HFFc6 (cell line): ENCODE results near the gene SRCIN1. TPM values are rescaled to one million over a fixed set of nuclear protein-coding genes. Genes with fewer than 3 reads are reported as not detected.

Source experiments
- DNase-seq: peaks from one replicate; pipeline ENCODE4 v3.0.0-alpha.2; 2018
- H3K27ac Mint-ChIP-seq: 2 replicates; pipeline ENCODE4 v1.8.0; 2020; ENCODE audit warnings: mild to moderate bottlenecking, mixed read lengths
- H3K27me3 Mint-ChIP-seq: 2 replicates; pipeline ENCODE4 v1.8.0; 2021; ENCODE audit warnings: mild to moderate bottlenecking, moderate library complexity, mixed read lengths; ENCODE audit not compliant: insufficient read depth
- H3K36me3 Mint-ChIP-seq: 2 replicates; pipeline ENCODE4 v1.8.0; 2021; ENCODE audit warnings: low read depth, mixed read lengths
- H3K4me1 Mint-ChIP-seq: 2 replicates; pipeline ENCODE4 v1.8.0; 2020; ENCODE audit warnings: low read depth, mixed read lengths
- H3K4me3 Mint-ChIP-seq: 2 replicates; pipeline ENCODE4 v1.8.0; 2020; ENCODE audit warnings: mild to moderate bottlenecking, moderate library complexity, mixed read lengths
- H3K9me3 Mint-ChIP-seq: 2 replicates; pipeline ENCODE4 v1.8.0; 2020; ENCODE audit warnings: mild to moderate bottlenecking, mixed read lengths
- total RNA-seq, 6 experiments: library from RNA; stranded (reverse); fragmentation: NEBNext Ultra II Directional; extraction: Animal tissue kit (Norgen Biotek cat#: 25700); gene quantifications; 2 replicates in 1 of 6; 3 replicates in 5 of 6; pipeline ENCODE4 v1.2.3, GENCODE V29; 2021
- TF ChIP-seq, protein P1 (sequence below): fragments of 200-600 bp; sonication (generic); IDR thresholded peaks from 2 replicates; pipeline ENCODE4 v1.5.0; 2021; ENCODE audit warnings: antibody characterized with exemption, mild to moderate bottlenecking

The SRCIN1 gene
- total RNA-seq, 6 experiments from 2014 or later = not detected

DNA sequence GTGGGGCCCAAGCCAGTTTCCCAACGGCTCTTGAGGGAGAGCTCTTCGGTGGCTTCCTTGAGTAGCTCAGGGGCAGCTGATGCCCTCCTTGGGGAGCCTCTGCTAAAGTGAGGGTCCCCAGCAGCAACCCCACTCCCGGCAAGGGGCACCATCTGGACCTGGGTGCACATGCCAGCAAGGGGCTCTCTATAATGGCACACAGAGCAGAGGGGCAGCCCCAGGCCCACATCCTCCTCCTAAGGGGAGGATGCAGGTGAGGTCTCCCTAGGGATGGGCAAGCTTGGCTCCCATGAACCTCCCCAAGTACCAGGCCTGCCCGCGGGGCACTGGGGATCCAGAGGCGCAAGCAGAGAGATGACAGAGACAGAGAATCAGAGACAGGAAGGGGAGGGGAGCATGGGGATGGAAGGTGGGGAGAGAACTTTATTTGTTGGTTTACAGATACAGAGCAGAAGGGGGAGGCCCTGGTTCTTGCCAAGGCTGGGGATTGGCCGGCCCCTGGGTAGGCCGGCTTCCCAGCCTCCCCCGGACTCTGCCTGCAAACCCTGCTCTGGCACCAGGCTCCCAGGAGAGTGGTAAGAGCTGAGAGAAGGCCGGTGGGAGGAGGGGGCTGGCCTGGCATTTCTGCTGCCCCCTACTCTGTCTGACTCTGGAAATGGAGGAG is 61.4 kb downstream of the SRCIN1 start:
- H3K9me3 Mint-ChIP-seq = no peaks in the 10 kb centered on the region
- TF ChIP-seq, protein P1, sequence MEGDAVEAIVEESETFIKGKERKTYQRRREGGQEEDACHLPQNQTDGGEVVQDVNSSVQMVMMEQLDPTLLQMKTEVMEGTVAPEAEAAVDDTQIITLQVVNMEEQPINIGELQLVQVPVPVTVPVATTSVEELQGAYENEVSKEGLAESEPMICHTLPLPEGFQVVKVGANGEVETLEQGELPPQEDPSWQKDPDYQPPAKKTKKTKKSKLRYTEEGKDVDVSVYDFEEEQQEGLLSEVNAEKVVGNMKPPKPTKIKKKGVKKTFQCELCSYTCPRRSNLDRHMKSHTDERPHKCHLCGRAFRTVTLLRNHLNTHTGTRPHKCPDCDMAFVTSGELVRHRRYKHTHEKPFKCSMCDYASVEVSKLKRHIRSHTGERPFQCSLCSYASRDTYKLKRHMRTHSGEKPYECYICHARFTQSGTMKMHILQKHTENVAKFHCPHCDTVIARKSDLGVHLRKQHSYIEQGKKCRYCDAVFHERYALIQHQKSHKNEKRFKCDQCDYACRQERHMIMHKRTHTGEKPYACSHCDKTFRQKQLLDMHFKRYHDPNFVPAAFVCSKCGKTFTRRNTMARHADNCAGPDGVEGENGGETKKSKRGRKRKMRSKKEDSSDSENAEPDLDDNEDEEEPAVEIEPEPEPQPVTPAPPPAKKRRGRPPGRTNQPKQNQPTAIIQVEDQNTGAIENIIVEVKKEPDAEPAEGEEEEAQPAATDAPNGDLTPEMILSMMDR = no peak
- H3K36me3 Mint-ChIP-seq = no peaks in the 10 kb centered on the region
- H3K4me1 Mint-ChIP-seq = no peaks in the 10 kb centered on the region
- H3K27ac Mint-ChIP-seq = no peak overlapping the region
- no peak overlapping the region for H3K4me3 Mint-ChIP-seq
- peaks cover 42% of the 10 kb centered on the region for H3K27me3 Mint-ChIP-seq
- DNase-seq = no peak

DNA sequence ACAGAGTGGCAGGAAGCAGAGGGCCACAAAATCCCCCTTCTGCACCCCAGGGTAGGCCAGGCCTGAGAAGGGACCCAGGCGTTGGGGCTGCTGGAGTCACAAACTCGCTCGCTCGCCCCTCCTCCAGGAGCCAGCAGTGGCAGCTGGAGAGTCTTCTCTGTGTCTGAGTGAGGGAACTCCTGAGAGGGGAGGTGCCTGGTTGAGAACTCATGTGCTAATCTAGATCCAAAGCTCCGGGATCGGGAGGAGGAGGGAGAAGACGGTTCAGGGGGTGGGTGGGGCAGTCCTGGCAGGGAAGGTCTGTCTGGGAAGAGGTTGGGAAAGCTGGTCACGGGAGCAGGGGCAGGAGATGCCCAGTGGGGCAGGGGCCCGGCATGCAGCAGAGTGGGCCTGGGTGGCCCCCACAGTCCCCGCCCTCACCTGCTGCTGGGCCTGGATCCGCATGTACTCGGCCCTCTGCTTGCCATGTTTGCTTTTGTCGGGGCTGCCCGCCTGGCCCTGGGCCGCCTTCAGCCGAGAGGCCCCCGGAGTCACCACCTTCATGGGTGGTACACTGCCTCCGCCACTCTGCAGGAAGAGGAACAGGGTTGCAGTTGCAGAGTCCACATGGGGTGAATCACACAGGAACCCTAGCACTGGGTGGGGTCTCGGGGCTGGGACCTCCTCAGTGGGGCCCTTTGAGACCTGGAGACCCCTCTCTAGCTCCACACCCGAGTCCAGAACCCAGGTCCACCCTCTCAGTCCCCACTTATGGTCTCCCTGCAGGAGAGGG is 62.2 kb downstream of the SRCIN1 start:
- TF ChIP-seq, protein P1 = no peak
- Mint-ChIP-seq H3K27ac (no peak overlapping the region), H3K27me3 (peaks cover 40% of the 10 kb centered on the region), H3K4me3 (no peak overlapping the region), H3K36me3 (no peaks in the 10 kb centered on the region), H3K9me3 (no peaks in the 10 kb centered on the region), H3K4me1 (no peaks in the 10 kb centered on the region)
- no peak for DNase-seq

- TF ChIP-seq, protein P1 = no peak
- H3K4me3 Mint-ChIP-seq = no peak overlapping the region
- H3K9me3 Mint-ChIP-seq = no peaks in the 10 kb centered on the region
- H3K27me3 Mint-ChIP-seq = peaks cover 40% of the 10 kb centered on the region
- no peaks in the 10 kb centered on the region for H3K36me3 Mint-ChIP-seq
- no peak overlapping the region for H3K27ac Mint-ChIP-seq
- no peak for DNase-seq
- no peaks in the 10 kb centered on the region for H3K4me1 Mint-ChIP-seq
Observed at GRCh38 chr17:38542286-38542685, 63.5 kb downstream of the SRCIN1 start.

DNA sequence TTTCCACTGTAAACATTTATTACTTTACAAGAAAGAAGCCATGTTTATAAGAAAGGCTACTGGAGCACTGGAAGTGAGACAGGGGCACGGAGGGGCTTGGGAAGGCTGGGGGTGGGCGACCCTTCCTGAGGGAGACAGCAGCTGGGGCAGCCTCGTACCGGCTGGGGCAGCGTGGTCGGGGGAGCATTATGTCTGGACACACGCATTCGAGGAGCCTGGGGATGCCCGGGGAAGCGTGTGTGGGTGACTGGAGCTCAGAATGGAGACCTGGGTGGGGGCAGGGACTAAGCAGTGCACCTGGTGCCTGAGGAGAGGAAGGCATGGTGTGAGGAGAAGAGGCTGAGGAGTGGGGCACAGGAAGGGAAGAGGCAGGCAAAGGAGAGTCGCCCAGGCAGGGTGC is 64.5 kb downstream of the SRCIN1 start:
- H3K4me1 Mint-ChIP-seq = no peaks in the 10 kb centered on the region
- peaks cover 41% of the 10 kb centered on the region for H3K27me3 Mint-ChIP-seq
- no peak for DNase-seq
- no peak overlapping the region for H3K4me3 Mint-ChIP-seq
- H3K36me3 Mint-ChIP-seq = no peaks in the 10 kb centered on the region
- H3K9me3 Mint-ChIP-seq = no peaks in the 10 kb centered on the region
- TF ChIP-seq, protein P1 = no peak
- H3K27ac Mint-ChIP-seq = no peak overlapping the region

GRCh38 chr17:38540514-38541045 is 65.2 kb downstream of the SRCIN1 start:
- DNase-seq = no peak
- Mint-ChIP-seq H3K4me1 (no peaks in the 10 kb centered on the region), H3K36me3 (no peaks in the 10 kb centered on the region), H3K27me3 (peaks cover 48% of the 10 kb centered on the region), H3K27ac (no peak overlapping the region), H3K4me3 (no peak overlapping the region), H3K9me3 (no peaks in the 10 kb centered on the region)
- TF ChIP-seq, protein P1 = no peak
